ENCODE data around the gene SATB2. TPM values are rescaled to one million over a fixed set of nuclear protein-coding genes. Genes with fewer than 3 reads are reported as not detected.

The SATB2 gene
- total and polyA plus RNA-seq, 4 donors, result 0.47 to 3.7 (median 1.8) TPM

DNA sequence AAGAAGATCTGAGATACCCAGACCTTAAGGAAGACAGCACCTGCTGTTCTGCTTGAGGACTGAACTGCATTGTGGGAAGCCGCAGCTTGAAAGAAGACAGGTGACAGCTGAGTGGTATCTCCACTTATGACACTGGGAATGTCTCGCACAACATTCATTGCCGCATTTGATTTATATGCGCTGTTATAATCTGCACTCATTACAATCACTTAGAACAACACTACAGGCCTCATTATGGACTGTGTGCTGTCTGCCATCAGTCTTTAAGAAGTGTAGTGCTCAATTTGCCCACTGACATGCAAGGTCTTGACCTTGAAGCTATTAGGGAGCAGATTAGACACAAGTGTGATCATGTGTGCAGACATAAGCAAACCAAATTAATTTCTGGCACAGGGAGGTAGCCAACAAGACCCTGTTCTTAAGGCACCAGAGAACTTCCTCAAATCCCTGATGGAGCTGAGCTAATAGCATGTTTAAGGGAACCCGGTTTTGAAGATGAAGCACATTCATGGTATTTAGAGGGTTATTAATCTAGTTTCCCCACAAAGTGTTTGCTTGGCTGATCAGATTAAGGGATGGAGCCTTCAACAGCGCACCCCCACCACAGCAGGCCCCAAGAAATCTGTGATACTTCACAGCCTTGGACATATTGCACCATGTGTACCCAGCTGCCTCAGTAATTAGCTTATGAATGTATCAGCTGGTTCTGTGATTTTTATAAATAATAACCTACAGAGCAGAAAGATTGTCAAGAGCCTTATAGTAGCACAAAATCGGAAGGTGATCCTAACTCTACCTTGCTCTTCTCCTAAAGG is 146.8 kb downstream of the SATB2 start:
- ATAC-seq (ENCODE audit: insufficient read depth, low FRiP score) (no peak), DNase-seq (no peak)
- Histone ChIP-seq H3K9me3 (ENCODE audit: control insufficient read depth in 4 of 4, insufficient read depth in 3 of 4, low read length in 3 of 4) (no peaks in the 10 kb centered on the region), H3K4me3 (no peak overlapping the region), H3K4me1 (ENCODE audit: control insufficient read depth in 5 of 5, insufficient read depth in 5 of 5, low read length in 5 of 5) (no peaks in the 10 kb centered on the region), H3K27ac (ENCODE audit: low read depth in 1 of 2, low read length in 1 of 2) (no peak overlapping the region), H3K9ac (ENCODE audit: insufficient read depth in 1 of 2, low read length in 2 of 2) (no peak overlapping the region), H3K36me3 (ENCODE audit: control insufficient read depth in 4 of 4, insufficient read depth in 4 of 4, low read length in 4 of 4) (no peaks in the 10 kb centered on the region), H3K27me3 (ENCODE audit: control insufficient read depth in 3 of 3, insufficient read depth in 3 of 3, low read length in 2 of 3) (no peaks in the 10 kb centered on the region)
- WGBS, 2 donors, result 95 to 96% methylated on average over 7 of the region's 7 CpGs
- TF ChIP-seq, protein P1, sequence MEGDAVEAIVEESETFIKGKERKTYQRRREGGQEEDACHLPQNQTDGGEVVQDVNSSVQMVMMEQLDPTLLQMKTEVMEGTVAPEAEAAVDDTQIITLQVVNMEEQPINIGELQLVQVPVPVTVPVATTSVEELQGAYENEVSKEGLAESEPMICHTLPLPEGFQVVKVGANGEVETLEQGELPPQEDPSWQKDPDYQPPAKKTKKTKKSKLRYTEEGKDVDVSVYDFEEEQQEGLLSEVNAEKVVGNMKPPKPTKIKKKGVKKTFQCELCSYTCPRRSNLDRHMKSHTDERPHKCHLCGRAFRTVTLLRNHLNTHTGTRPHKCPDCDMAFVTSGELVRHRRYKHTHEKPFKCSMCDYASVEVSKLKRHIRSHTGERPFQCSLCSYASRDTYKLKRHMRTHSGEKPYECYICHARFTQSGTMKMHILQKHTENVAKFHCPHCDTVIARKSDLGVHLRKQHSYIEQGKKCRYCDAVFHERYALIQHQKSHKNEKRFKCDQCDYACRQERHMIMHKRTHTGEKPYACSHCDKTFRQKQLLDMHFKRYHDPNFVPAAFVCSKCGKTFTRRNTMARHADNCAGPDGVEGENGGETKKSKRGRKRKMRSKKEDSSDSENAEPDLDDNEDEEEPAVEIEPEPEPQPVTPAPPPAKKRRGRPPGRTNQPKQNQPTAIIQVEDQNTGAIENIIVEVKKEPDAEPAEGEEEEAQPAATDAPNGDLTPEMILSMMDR (IDR thresholded peaks at IDR 0.05; ENCODE audit: control extremely low read depth, extremely low read depth), result no peak

DNA sequence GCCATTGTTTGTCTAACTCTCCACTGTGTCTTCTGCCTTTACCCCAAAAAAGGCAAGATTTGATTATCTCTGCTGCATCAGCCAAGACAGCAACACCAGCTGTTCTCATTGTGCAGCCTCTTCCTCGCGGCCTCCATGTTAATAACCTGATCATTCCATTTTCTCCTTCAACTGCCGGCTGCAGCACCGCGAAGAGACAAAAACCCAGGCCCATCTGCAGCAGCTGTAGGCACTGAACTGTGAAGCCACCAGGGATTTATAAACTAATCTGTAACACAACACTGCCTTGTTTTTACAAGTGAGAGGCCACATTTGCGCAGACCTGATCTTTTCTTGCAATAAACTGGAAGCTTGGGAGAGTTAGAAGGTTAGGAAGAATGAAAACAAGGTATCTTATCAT is 147.8 kb downstream of the SATB2 start:
- Histone ChIP-seq H3K36me3 (ENCODE audit: control insufficient read depth in 4 of 4, insufficient read depth in 4 of 4, low read length in 4 of 4) (no peaks in the 10 kb centered on the region), H3K9me3 (ENCODE audit: control insufficient read depth in 4 of 4, insufficient read depth in 3 of 4, low read length in 3 of 4) (no peaks in the 10 kb centered on the region), H3K4me1 (ENCODE audit: control insufficient read depth in 5 of 5, insufficient read depth in 5 of 5, low read length in 5 of 5) (no peaks in the 10 kb centered on the region), H3K4me3 (no peak overlapping the region), H3K27me3 (ENCODE audit: control insufficient read depth in 3 of 3, insufficient read depth in 3 of 3, low read length in 2 of 3) (no peaks in the 10 kb centered on the region), H3K9ac (ENCODE audit: insufficient read depth in 1 of 2, low read length in 2 of 2) (no peak overlapping the region), H3K27ac (ENCODE audit: low read depth in 1 of 2, low read length in 1 of 2) (no peak overlapping the region)
- 94 to 95% methylated on average over 6 of the region's 6 CpGs for WGBS, 2 donors
- ATAC-seq (ENCODE audit: insufficient read depth, low FRiP score) (no peak), DNase-seq (no peak)
- TF ChIP-seq, protein P1 (IDR thresholded peaks at IDR 0.05; ENCODE audit: control extremely low read depth, extremely low read depth), result no peak

DNA sequence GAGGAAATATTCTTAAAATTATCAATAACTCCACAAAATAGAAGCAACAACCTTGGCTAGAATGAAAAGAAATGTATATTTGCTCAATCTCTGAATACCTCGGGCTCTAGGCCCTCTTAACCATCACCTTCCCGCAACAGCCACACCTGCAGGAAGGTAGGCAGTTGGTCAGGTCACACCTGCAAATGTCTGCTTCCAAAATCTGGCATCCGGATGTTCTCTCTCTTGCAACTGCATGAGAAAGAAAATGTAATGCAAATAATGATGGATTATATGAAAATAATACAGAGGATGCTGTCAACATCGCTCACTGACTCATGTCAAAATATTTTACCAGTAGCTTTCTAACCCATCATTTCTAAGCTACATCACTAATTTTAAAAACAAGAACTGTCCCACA is 148.3 kb downstream of the SATB2 start:
- TF ChIP-seq, protein P1 (IDR thresholded peaks at IDR 0.05; ENCODE audit: control extremely low read depth, extremely low read depth), result no peak
- Histone ChIP-seq H3K27me3 (ENCODE audit: control insufficient read depth in 3 of 3, insufficient read depth in 3 of 3, low read length in 2 of 3) (no peaks in the 10 kb centered on the region), H3K36me3 (ENCODE audit: control insufficient read depth in 4 of 4, insufficient read depth in 4 of 4, low read length in 4 of 4) (no peaks in the 10 kb centered on the region), H3K27ac (ENCODE audit: low read depth in 1 of 2, low read length in 1 of 2) (no peak overlapping the region), H3K4me1 (ENCODE audit: control insufficient read depth in 5 of 5, insufficient read depth in 5 of 5, low read length in 5 of 5) (no peaks in the 10 kb centered on the region), H3K9ac (ENCODE audit: insufficient read depth in 1 of 2, low read length in 2 of 2) (no peak overlapping the region), H3K4me3 (no peak overlapping the region), H3K9me3 (ENCODE audit: control insufficient read depth in 4 of 4, insufficient read depth in 3 of 4, low read length in 3 of 4) (no peaks in the 10 kb centered on the region)
- 89 to 90% methylated on average over 4 of the region's 4 CpGs for WGBS, 2 donors
- ATAC-seq (ENCODE audit: insufficient read depth, low FRiP score) (no peak), DNase-seq (no peak)

All from lung (tissue), 12 donors.